Peyer's patch (tissue), 4 donors: ENCODE measurements around the gene USP32.

Source experiments
- CTCF ChIP-seq, 6 experiments: fragments of 450-650 bp in 4 of 6; fragments of 200-600 bp in 2 of 6; sonication (generic) in 1 of 6; IDR thresholded peaks; one replicate each; pipeline ENCODE4 v1.5.1; 2017 to 2019; ENCODE audit warnings: antibody characterized with exemption in 6 of 6, mild to moderate bottlenecking in 3 of 6, moderate library complexity in 1 of 6
- POLR2A ChIP-seq, 2 donors: fragments of 450-650 bp; IDR thresholded peaks; one replicate each; pipeline ENCODE4 v1.5.1; 2017; ENCODE audit warnings: antibody characterized with exemption in 2 of 2, mild to moderate bottlenecking in 2 of 2, moderate library complexity in 2 of 2

GRCh38 chr17:60157487-60158040 lies 234.4 kb downstream of the USP32 start:
- TF ChIP-seq CTCF (IDR thresholded peaks at IDR 0.05) (no peak), POLR2A (IDR thresholded peaks at IDR 0.05) (no peak)
